Activated naive CD4-positive, alpha-beta T cell treated with anti-CD3 and anti-CD28 coated beads for 36 hours (primary cell): ENCODE data around the gene STARD4. TPM values are rescaled to one million over a fixed set of nuclear protein-coding genes. Genes with fewer than 3 reads are reported as not detected.

Experiments
- CTCF ChIA-PET: fragments of 350-600 bp; sonication (Branson Sonifier 250); formaldehyde crosslinking; loops from one replicate; lab custom pipeline; 2021; ENCODE audit warnings: antibody characterized with exemption; lab: Charles Lee
- DNase-seq: peaks from one replicate; pipeline ENCODE4 v3.0.0-alpha.2; 2020
- H3K27ac Mint-ChIP-seq: one replicate; pipeline ENCODE4 v1.8.0; 2021; ENCODE audit warnings: mild to moderate bottlenecking, mixed read lengths
- H3K27me3 Mint-ChIP-seq: one replicate; pipeline ENCODE4 v1.8.0; 2021; ENCODE audit warnings: low read depth, mixed read lengths
- H3K36me3 Mint-ChIP-seq: one replicate; pipeline ENCODE4 v1.8.0; 2021; ENCODE audit warnings: low read depth, mixed read lengths
- H3K4me1 Mint-ChIP-seq: one replicate; pipeline ENCODE4 v1.8.0; 2021; ENCODE audit warnings: low read depth, mixed read lengths
- H3K4me3 Mint-ChIP-seq: one replicate; pipeline ENCODE4 v1.8.0; 2021; ENCODE audit warnings: mild to moderate bottlenecking, moderate library complexity, mixed read lengths
- H3K9me3 Mint-ChIP-seq: one replicate; pipeline ENCODE4 v1.8.0; 2021; ENCODE audit warnings: mixed read lengths
- intact Hi-C: fragments of 100-400 bp; cut with micrococcal nuclease; formaldehyde crosslinking; loops from one replicate; pipeline ENCODE4 v1.15.1; 2023
- total RNA-seq, 2 experiments: library from RNA; stranded (reverse); gene quantifications; one replicate each; pipeline ENCODE4 v1.2.3, GENCODE V29; 2021

The STARD4 gene
- total RNA-seq, 2 experiments from 2014 or later, result 45.0 to 47.1 TPM

GRCh38 chr5:111518777-111519176 is 6.4 kb upstream of the STARD4 start:
- intact Hi-C loops, result loop anchor here (10.0 kb wide), 1 partner anchor 764 kb away; no protein-coding TSS in a partner anchor

GRCh38 chr5:111517853-111518501 is 5.6 kb upstream of the STARD4 start:
- no peak overlapping the region for H3K4me3 Mint-ChIP-seq
- H3K4me1 Mint-ChIP-seq, result peaks cover 3% of the 10 kb centered on the region
- CTCF ChIA-PET, result interaction anchor here (1.0 kb wide), 1 partner anchor 14 kb away, joined by 3 read pairs; no protein-coding TSS in a partner anchor
- H3K27ac Mint-ChIP-seq, result no peak overlapping the region
- intact Hi-C loops, result loop anchor here (10.0 kb wide), 1 partner anchor 763 kb away; no protein-coding TSS in a partner anchor
- no peaks in the 10 kb centered on the region for H3K36me3 Mint-ChIP-seq
- H3K9me3 Mint-ChIP-seq, result no peaks in the 10 kb centered on the region
- H3K27me3 Mint-ChIP-seq, result no peaks in the 10 kb centered on the region
- DNase-seq, result no peak

More at GRCh38 chr5:111518777-111519176, 6.4 kb upstream of the STARD4 start:
- H3K4me1 Mint-ChIP-seq, result no peaks in the 10 kb centered on the region
- DNase-seq, result no peak
- H3K36me3 Mint-ChIP-seq, result no peaks in the 10 kb centered on the region
- no peak overlapping the region for H3K4me3 Mint-ChIP-seq
- CTCF ChIA-PET, result no interaction called here
- no peaks in the 10 kb centered on the region for H3K9me3 Mint-ChIP-seq
- H3K27me3 Mint-ChIP-seq, result no peaks in the 10 kb centered on the region
- H3K27ac Mint-ChIP-seq, result no peak overlapping the region

GRCh38 chr5:111514087-111514486 is 1.8 kb upstream of the STARD4 start:
- CTCF ChIA-PET, result interaction anchor here (1.5 to 4.0 kb wide), 2 partner anchors 10 to 17 kb away, joined by 3 to 24 read pairs; no protein-coding TSS in a partner anchor
- Mint-ChIP-seq H3K27me3 (no peaks in the 10 kb centered on the region), H3K4me1 (peaks cover 24% of the 10 kb centered on the region), H3K27ac (no peak overlapping the region), H3K4me3 (no peak overlapping the region), H3K9me3 (no peaks in the 10 kb centered on the region), H3K36me3 (no peaks in the 10 kb centered on the region)
- intact Hi-C loops, result loop anchor here (10.0 kb wide), 1 partner anchor 759 kb away; no protein-coding TSS in a partner anchor
- DNase-seq, result no peak

GRCh38 chr5:111513131-111513520 is 791 bp upstream of the STARD4 start:
- H3K9me3 Mint-ChIP-seq, result no peaks in the 10 kb centered on the region
- no peak for DNase-seq
- intact Hi-C loops, result loop anchor here (2.0 to 10.0 kb wide), 4 partner anchors 176 to 758 kb away; partner anchors contain the start of gene WDR36
- no peaks in the 10 kb centered on the region for H3K27me3 Mint-ChIP-seq
- H3K27ac Mint-ChIP-seq, result peak overlapping the region; percentile 94
- H3K4me3 Mint-ChIP-seq, result peak overlapping the region; percentile 93
- H3K36me3 Mint-ChIP-seq, result no peaks in the 10 kb centered on the region
- peaks cover 32% of the 10 kb centered on the region for H3K4me1 Mint-ChIP-seq
- CTCF ChIA-PET, result interaction anchor here (1.2 to 4.0 kb wide), 3 partner anchors 11 to 38 kb away, joined by 3 to 24 read pairs (median 3); no protein-coding TSS in a partner anchor

- CTCF ChIA-PET, result interaction anchor here (0.7 to 4.0 kb wide), 6 partner anchors 12 to 649 kb away, joined by 3 to 24 read pairs (median 5); no protein-coding TSS in a partner anchor
- DNase-seq, result peak; percentile 32
- H3K36me3 Mint-ChIP-seq, result no peaks in the 10 kb centered on the region
- peaks cover 39% of the 10 kb centered on the region for H3K4me1 Mint-ChIP-seq
- no peaks in the 10 kb centered on the region for H3K27me3 Mint-ChIP-seq
- H3K4me3 Mint-ChIP-seq, result peak overlapping the region; percentile 93
- H3K27ac Mint-ChIP-seq, result peak overlapping the region; percentile 94
- intact Hi-C loops, result loop anchor here (1.0 to 10.0 kb wide), 8 partner anchors 18 to 757 kb away; partner anchors contain the start of genes NREP and WDR36
- no peaks in the 10 kb centered on the region for H3K9me3 Mint-ChIP-seq
Measured at GRCh38 chr5:111511831-111512374, 432 bp downstream of the STARD4 start.

GRCh38 chr5:111511174-111511830 is 1.0 kb downstream of the STARD4 start:
- DNase-seq, result no peak
- H3K4me1 Mint-ChIP-seq, result peaks cover 39% of the 10 kb centered on the region
- peak overlapping the region; percentile 94 for H3K27ac Mint-ChIP-seq
- intact Hi-C loops, result loop anchor here (10.0 kb wide), 1 partner anchor 757 kb away; no protein-coding TSS in a partner anchor
- H3K36me3 Mint-ChIP-seq, result no peaks in the 10 kb centered on the region
- no peaks in the 10 kb centered on the region for H3K9me3 Mint-ChIP-seq
- H3K4me3 Mint-ChIP-seq, result peak overlapping the region; percentile 93
- H3K27me3 Mint-ChIP-seq, result no peaks in the 10 kb centered on the region
- CTCF ChIA-PET, result interaction anchor here (0.7 to 3.5 kb wide), 3 partner anchors 12 to 242 kb away, joined by 3 to 16 read pairs (median 7); no protein-coding TSS in a partner anchor

- Mint-ChIP-seq H3K27me3 (no peaks in the 10 kb centered on the region), H3K4me1 (peaks cover 39% of the 10 kb centered on the region), H3K4me3 (no peak overlapping the region), H3K36me3 (peaks cover 6% of the 10 kb centered on the region), H3K27ac (no peak overlapping the region), H3K9me3 (no peaks in the 10 kb centered on the region)
- intact Hi-C loops, result no loop called here
- no peak for DNase-seq
- CTCF ChIA-PET, result interaction anchor here (3.5 kb wide), 1 partner anchor 22 kb away, joined by 16 read pairs; no protein-coding TSS in a partner anchor
Measured at GRCh38 chr5:111509119-111509518, 3.2 kb downstream of the STARD4 start.

- Mint-ChIP-seq H3K4me1 (peaks cover 34% of the 10 kb centered on the region), H3K9me3 (no peaks in the 10 kb centered on the region), H3K36me3 (peaks cover 6% of the 10 kb centered on the region), H3K27me3 (no peaks in the 10 kb centered on the region), H3K27ac (no peak overlapping the region), H3K4me3 (no peak overlapping the region)
- no peak for DNase-seq
- CTCF ChIA-PET, result interaction anchor here (0.9 to 1.6 kb wide), 2 partner anchors 15 to 24 kb away, joined by 4 to 7 read pairs; no protein-coding TSS in a partner anchor
- intact Hi-C loops, result loop anchor here (1.0 kb wide), 1 partner anchor 9 kb away; no protein-coding TSS in a partner anchor
Measured at GRCh38 chr5:111507276-111507675, 5.1 kb downstream of the STARD4 start.

- Mint-ChIP-seq H3K9me3 (no peaks in the 10 kb centered on the region), H3K27ac (no peak overlapping the region), H3K4me1 (peaks cover 22% of the 10 kb centered on the region), H3K36me3 (peaks cover 12% of the 10 kb centered on the region), H3K27me3 (no peaks in the 10 kb centered on the region), H3K4me3 (no peak overlapping the region)
- intact Hi-C loops, result no loop called here
- no peak for DNase-seq
- CTCF ChIA-PET, result no interaction called here
Measured at GRCh38 chr5:111505096-111505495, 7.2 kb downstream of the STARD4 start.

GRCh38 chr5:111502956-111503355 is 9.4 kb downstream of the STARD4 start:
- no peak overlapping the region for H3K27ac Mint-ChIP-seq
- no peaks in the 10 kb centered on the region for H3K9me3 Mint-ChIP-seq
- no peak for DNase-seq
- intact Hi-C loops, result no loop called here
- peaks cover 15% of the 10 kb centered on the region for H3K4me1 Mint-ChIP-seq
- CTCF ChIA-PET, result interaction anchor here (0.6 to 0.7 kb wide), 2 partner anchors 24 to 101 kb away, joined by 3 read pairs; no protein-coding TSS in a partner anchor
- H3K36me3 Mint-ChIP-seq, result peaks cover 23% of the 10 kb centered on the region
- no peak overlapping the region for H3K4me3 Mint-ChIP-seq
- H3K27me3 Mint-ChIP-seq, result no peaks in the 10 kb centered on the region

GRCh38 chr5:111498346-111498745 is 14.0 kb downstream of the STARD4 start:
- Mint-ChIP-seq H3K4me1 (peaks cover 18% of the 10 kb centered on the region), H3K36me3 (peaks cover 24% of the 10 kb centered on the region), H3K9me3 (no peaks in the 10 kb centered on the region), H3K27ac (peak overlapping the region; percentile 36), H3K4me3 (no peak overlapping the region), H3K27me3 (no peaks in the 10 kb centered on the region)
- CTCF ChIA-PET, result no interaction called here
- DNase-seq, result no peak
- intact Hi-C loops, result loop anchor here (1.0 kb wide), 1 partner anchor 9 kb away; no protein-coding TSS in a partner anchor

- no peak for DNase-seq
- Mint-ChIP-seq H3K36me3 (peaks cover 18% of the 10 kb centered on the region), H3K4me1 (peaks cover 22% of the 10 kb centered on the region), H3K9me3 (no peaks in the 10 kb centered on the region), H3K27ac (peak overlapping the region; percentile 84), H3K4me3 (no peak overlapping the region), H3K27me3 (no peaks in the 10 kb centered on the region)
- CTCF ChIA-PET, result no interaction called here
- intact Hi-C loops, result no loop called here
Measured at GRCh38 chr5:111495159-111495558, 17.2 kb downstream of the STARD4 start.
